GM18520 (cell line): ENCODE measurements around the gene LEMD3.

Experiments used
- ATAC-seq: cut with Tn5 transposase; IDR thresholded peaks from one replicate; pipeline ENCODE4 v1.9.1; 2021; ENCODE audit not compliant: unreplicated experiment

LEMD3 gene

GRCh38 chr12:65168681-65169319, 583 bp upstream of the LEMD3 start:
- ATAC-seq: no peak

- no peak for ATAC-seq
Observed at GRCh38 chr12:65170209-65170881, 962 bp downstream of the LEMD3 start.

GRCh38 chr12:65171073-65171472, 1.7 kb downstream of the LEMD3 start:
- ATAC-seq: no peak

- ATAC-seq: no peak
Observed at GRCh38 chr12:65171870-65172269, 2.5 kb downstream of the LEMD3 start.

- no peak for ATAC-seq
Observed at GRCh38 chr12:65175385-65175784, 6.0 kb downstream of the LEMD3 start.

GRCh38 chr12:65182012-65182739, 12.8 kb downstream of the LEMD3 start:
- ATAC-seq: no peak

GRCh38 chr12:65184176-65184857, 14.9 kb downstream of the LEMD3 start:
- no peak for ATAC-seq

GRCh38 chr12:65184858-65185229, 15.5 kb downstream of the LEMD3 start:
- ATAC-seq: no peak

GRCh38 chr12:65187665-65188064, 18.3 kb downstream of the LEMD3 start:
- no peak for ATAC-seq

- ATAC-seq: peak; percentile 30
Observed at GRCh38 chr12:65188179-65188701, 18.9 kb downstream of the LEMD3 start.

GRCh38 chr12:65189028-65189718, 19.8 kb downstream of the LEMD3 start:
- ATAC-seq: peak; percentile 78

GRCh38 chr12:65192963-65193516, 23.7 kb downstream of the LEMD3 start:
- ATAC-seq: no peak

- ATAC-seq: no peak
Observed at GRCh38 chr12:65194949-65195348, 25.6 kb downstream of the LEMD3 start.

- ATAC-seq: no peak
Observed at GRCh38 chr12:65195387-65196055, 26.1 kb downstream of the LEMD3 start.

- ATAC-seq: no peak
Observed at GRCh38 chr12:65196762-65197567, 27.6 kb downstream of the LEMD3 start.

- no peak for ATAC-seq
Observed at GRCh38 chr12:65199604-65200003, 30.2 kb downstream of the LEMD3 start.

- ATAC-seq: no peak
Observed at GRCh38 chr12:65200007-65200665, 30.8 kb downstream of the LEMD3 start.

GRCh38 chr12:65203376-65203775, 34.0 kb downstream of the LEMD3 start:
- no peak for ATAC-seq
